Kidney epithelial cell (primary cell): ENCODE data around the gene ATXN1. TPM values are rescaled to one million over a fixed set of nuclear protein-coding genes. Genes with fewer than 3 reads are reported as not detected.

Source experiments
- DNase-seq: peaks from one replicate; pipeline ENCODE4 v3.0.0-alpha.2; 2010; ENCODE audit warnings: low read depth
- H3K27me3 ChIP-seq: 2 replicates; pipeline ENCODE4 v1.6.0; 2011; ENCODE audit warnings: low read length; ENCODE audit not compliant: control insufficient read depth, insufficient read depth
- H3K36me3 ChIP-seq: 2 replicates; pipeline ENCODE4 v1.5.1; 2011; ENCODE audit warnings: low read length; ENCODE audit not compliant: control insufficient read depth, insufficient read depth
- H3K4me3 ChIP-seq: 2 replicates; pipeline ENCODE4 v1.5.1; 2011; ENCODE audit warnings: low read depth, mild to moderate bottlenecking, control low read depth, low read length
- CTCF ChIP-seq: IDR thresholded peaks from 2 replicates; pipeline ENCODE4 v1.5.1; 2011; ENCODE audit warnings: mild to moderate bottlenecking, moderate library complexity, low read length, control low read depth, inconsistent platforms; ENCODE audit not compliant: insufficient read depth, poor library complexity, severe bottlenecking
- total RNA-seq: library from RNA; depleted of rRNA; stranded (reverse); fragments of >200 nt; gene quantifications from 2 replicates; pipeline ENCODE4 v1.2.3, GENCODE V29; 2015

ATXN1 gene
- 12.5 and 32.6 TPM in 2 replicates for total RNA-seq

- Histone ChIP-seq H3K4me3 (peak within 1 kb of the TSS; percentile 70), H3K36me3 (no peaks in the 10 kb centered on the region), H3K27me3 (no peaks in the 10 kb centered on the region)
- no peak for TF ChIP-seq CTCF
- DNase-seq, result no peak
Observed at GRCh38 chr6:16760516-16761470, at the start of gene ATXN1. ATXN1 (minus strand) TSS chr6:16761460.

GRCh38 chr6:16810411-16810810, 49.2 kb upstream of the ATXN1 start:
- Histone ChIP-seq H3K27me3 (no peaks in the 10 kb centered on the region), H3K36me3 (no peaks in the 10 kb centered on the region), H3K4me3 (no peak overlapping the region)
- TF ChIP-seq CTCF, result no peak
- DNase-seq, result no peak

GRCh38 chr6:16809753-16810358, 48.6 kb upstream of the ATXN1 start:
- no peak for TF ChIP-seq CTCF
- Histone ChIP-seq H3K36me3 (no peaks in the 10 kb centered on the region), H3K4me3 (no peak overlapping the region), H3K27me3 (no peaks in the 10 kb centered on the region)
- DNase-seq, result no peak

GRCh38 chr6:16807956-16808355, 46.7 kb upstream of the ATXN1 start:
- Histone ChIP-seq H3K36me3 (no peaks in the 10 kb centered on the region), H3K4me3 (no peak overlapping the region), H3K27me3 (no peaks in the 10 kb centered on the region)
- no peak for TF ChIP-seq CTCF
- no peak for DNase-seq

GRCh38 chr6:16806363-16806762, 45.1 kb upstream of the ATXN1 start:
- TF ChIP-seq CTCF, result no peak
- no peak overlapping the region for H3K4me3 ChIP-seq
- no peak for DNase-seq
- H3K27me3 ChIP-seq, result no peaks in the 10 kb centered on the region
- H3K36me3 ChIP-seq, result no peaks in the 10 kb centered on the region
